ENCODE results near the gene ZNF30. TPM values are rescaled to one million over a fixed set of nuclear protein-coding genes. Genes with fewer than 3 reads are reported as not detected.
"Not testable (repeated sequence)": the region's sequence is repeated elsewhere in the genome, so short reads cannot be mapped to it uniquely, and the experiment has no call there.

ZNF30 gene
- total and polyA plus RNA-seq, 3 donors from 2014 or later: 2.0 to 4.8 (median 3.3) TPM

GRCh38 chr19:34962687-34963572, 36.2 kb downstream of the ZNF30 start:
- H3K36me3 ChIP-seq (ENCODE audit: low read depth, missing control alignments): no peaks in the 10 kb centered on the region
- no peaks in the 10 kb centered on the region for H3K9me3 ChIP-seq
- peak overlapping the region in 1 of 2 donors; percentile 11 for H3K27ac ChIP-seq
- no peak for TF ChIP-seq CTCF (IDR thresholded peaks at IDR 0.05)
- no peak for TF ChIP-seq POLR2A (IDR thresholded peaks at IDR 0.05)
- intact Hi-C loops (cut with DNase I; ENCODE audit: low total_unique reads): no loop called here
- H3K4me3 ChIP-seq: peak overlapping the region; percentile 73 to 85
- WGBS, 2 donors: 33 to 37% methylated on average over 13 to 14 of the region's 14 CpGs
- DNase-seq: no peak
- peaks cover 18% of the 10 kb centered on the region for H3K4me1 ChIP-seq
- no peaks in the 10 kb centered on the region for H3K27me3 ChIP-seq

DNA sequence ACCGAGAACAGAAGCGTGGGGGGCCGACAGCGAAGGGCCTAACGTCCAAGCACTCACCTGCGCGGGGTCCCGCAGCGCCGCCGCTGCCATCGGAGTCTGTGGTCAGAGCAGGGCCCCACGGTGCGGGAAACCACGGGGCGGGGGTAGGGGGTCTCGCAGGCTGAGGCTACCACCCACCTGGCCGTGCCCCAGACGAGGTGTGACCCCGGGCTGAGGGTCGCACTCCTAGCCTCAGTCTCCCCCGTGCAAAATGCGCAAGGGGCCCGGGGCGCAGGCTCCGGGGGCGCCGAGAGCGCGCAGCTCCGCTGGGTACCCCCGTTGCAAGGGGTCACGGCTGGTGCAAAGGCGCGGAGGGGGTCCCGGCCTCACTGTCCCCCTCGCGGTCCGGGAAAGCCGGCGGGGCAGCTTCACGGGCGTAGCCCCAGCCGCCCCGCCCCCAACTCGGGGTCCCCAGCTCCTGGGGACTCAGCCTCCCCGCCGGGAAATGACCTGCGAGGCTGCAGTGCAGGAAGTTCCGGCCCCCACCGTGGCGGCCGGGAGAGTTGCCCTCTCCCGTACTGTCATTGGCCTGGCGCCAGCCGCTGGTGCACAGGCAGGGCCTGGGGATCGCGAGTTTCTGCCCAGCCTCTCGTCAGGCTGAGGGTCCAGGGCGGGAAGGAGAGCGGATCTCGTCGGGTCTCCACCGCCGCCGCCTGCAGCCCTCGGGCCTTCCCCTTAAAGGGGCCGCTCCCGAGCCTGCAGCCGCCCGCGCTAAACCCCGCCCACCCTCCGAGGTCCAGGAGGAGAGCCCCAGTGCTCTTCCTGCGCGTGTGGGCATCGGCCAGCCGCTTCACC, 37.1 kb downstream of the ZNF30 start, which contains the start of gene ZNF792:
ZNF792 (minus strand) TSS at position 657 of the 834 bp plus-strand sequence; CDS start at position 90, 567 bp downstream.
- peak; percentile 66 for DNase-seq
- no peaks in the 10 kb centered on the region for H3K36me3 ChIP-seq (ENCODE audit: low read depth, missing control alignments)
- H3K4me1 ChIP-seq: peaks cover 18% of the 10 kb centered on the region
- intact Hi-C loops (cut with DNase I; ENCODE audit: low total_unique reads): no loop called here
- TF ChIP-seq POLR2A (IDR thresholded peaks at IDR 0.05) (no peak), CTCF (IDR thresholded peaks at IDR 0.05) (no peak)
- H3K9me3 ChIP-seq: no peaks in the 10 kb centered on the region
- H3K27ac ChIP-seq: peak within 1 kb of the TSS in 1 of 2 donors; percentile 11
- 0% methylated on average over 5 to 60 of the region's 78 CpGs for WGBS, 2 donors
- peak within 1 kb of the TSS; percentile 73 to 85 for H3K4me3 ChIP-seq
- no peaks in the 10 kb centered on the region for H3K27me3 ChIP-seq

DNA sequence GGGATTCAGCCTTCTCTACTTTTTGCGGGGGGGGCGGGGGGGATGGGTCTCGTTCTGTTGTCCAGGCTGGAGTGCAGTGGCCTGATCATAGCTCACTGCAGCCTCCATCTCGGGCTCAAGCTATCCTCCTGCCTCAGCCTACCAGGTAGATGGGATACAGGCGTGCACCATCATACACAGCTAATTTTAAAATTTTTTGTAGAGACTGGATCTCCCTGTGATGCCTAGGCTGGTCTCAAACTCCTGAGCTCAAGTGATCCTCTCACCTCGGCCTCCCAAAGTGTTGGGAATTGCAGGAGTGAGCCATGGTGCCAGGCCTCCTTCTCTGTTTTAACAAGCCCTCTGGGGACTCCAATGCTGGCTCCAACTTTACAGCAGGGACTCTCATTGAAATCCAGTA, 37.9 kb downstream of the ZNF30 start:
- TF ChIP-seq CTCF (IDR thresholded peaks at IDR 0.05): no peak
- TF ChIP-seq POLR2A (IDR thresholded peaks at IDR 0.05): no peak
- intact Hi-C loops (cut with DNase I; ENCODE audit: low total_unique reads): no loop called here
- no peak for DNase-seq
- Histone ChIP-seq H3K9me3 (no peaks in the 10 kb centered on the region), H3K36me3 (ENCODE audit: low read depth, missing control alignments) (no peaks in the 10 kb centered on the region), H3K27ac (no peak overlapping the region), H3K4me1 (peaks cover 18% of the 10 kb centered on the region), H3K4me3 (no peak overlapping the region), H3K27me3 (no peaks in the 10 kb centered on the region)
- WGBS, 2 donors: 39 to 45% methylated on average over 6 of the region's 6 CpGs

DNA sequence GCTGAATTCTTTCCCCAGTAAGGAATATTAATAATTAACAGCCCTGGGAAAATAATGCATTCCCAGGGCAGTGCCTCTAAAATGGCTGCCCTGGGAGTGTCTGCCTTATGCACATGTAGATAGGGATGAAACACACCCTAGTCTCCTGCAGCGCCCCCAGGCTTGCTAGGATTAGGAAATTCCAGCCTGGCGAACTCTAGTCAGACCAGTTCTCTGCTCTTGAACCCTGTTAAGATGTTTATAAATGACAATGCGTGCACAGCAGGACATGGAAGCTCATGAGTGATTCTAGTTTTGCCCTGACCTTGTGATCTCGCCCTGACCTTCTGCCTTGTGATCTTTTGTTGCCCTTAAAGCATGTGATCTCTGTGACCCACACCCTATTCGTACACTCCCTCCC, 38.8 kb downstream of the ZNF30 start:
- H3K4me3 ChIP-seq; intact Hi-C loops (cut with DNase I; ENCODE audit: low total_unique reads); DNase-seq; H3K27ac ChIP-seq; H3K27me3 ChIP-seq; H3K36me3 ChIP-seq (ENCODE audit: low read depth, missing control alignments); H3K9me3 ChIP-seq: not testable (repeated sequence)
- peaks cover 18% of the 10 kb centered on the region for H3K4me1 ChIP-seq
- WGBS, 2 donors: 83 to 87% methylated on average over 5 of the region's 5 CpGs

- no peak for TF ChIP-seq POLR2A (IDR thresholded peaks at IDR 0.05)
- TF ChIP-seq CTCF (IDR thresholded peaks at IDR 0.05): no peak
- Histone ChIP-seq H3K9me3 (no peaks in the 10 kb centered on the region), H3K36me3 (ENCODE audit: low read depth, missing control alignments) (no peaks in the 10 kb centered on the region), H3K4me3 (no peak overlapping the region), H3K27me3 (no peaks in the 10 kb centered on the region), H3K4me1 (peaks cover 12% of the 10 kb centered on the region), H3K27ac (no peak overlapping the region)
- 86 to 87% methylated on average over 6 of the region's 6 CpGs for WGBS, 2 donors
- intact Hi-C loops (cut with DNase I; ENCODE audit: low total_unique reads): no loop called here
- no peak for DNase-seq
These were observed 40.8 kb downstream of the ZNF30 start for GRCh38 chr19:34967551-34967950.

All from testis (tissue), 3 donors.